OCI-LY1 (cell line): ENCODE results near the gene IL24.

Experiments
- H2AFZ ChIP-seq: fragments of 200-600 bp; sonication (generic), shearing (Covaris generic); 2 replicates; pipeline ENCODE4 v1.6.0; 2014; ENCODE audit warnings: antibody characterized with exemption, mild to moderate bottlenecking, low read length
- H3F3A ChIP-seq: fragments of 200-600 bp; sonication (generic), shearing (Covaris generic); 2 replicates; pipeline ENCODE4 v1.6.0; 2014; ENCODE audit warnings: mild to moderate bottlenecking, antibody characterized with exemption, low read length, moderate library complexity; ENCODE audit not compliant: insufficient read depth
- H3K27ac ChIP-seq: fragments of 200-600 bp; sonication (generic); 2 replicates; pipeline ENCODE4 v1.5.1; 2014; ENCODE audit warnings: low read length, mixed run types, mild to moderate bottlenecking, low read depth; ENCODE audit not compliant: poor library complexity, severe bottlenecking
- H3K27me3 ChIP-seq: fragments of 200-600 bp; sonication (generic); 2 replicates; pipeline ENCODE4 v1.6.0; 2014; ENCODE audit warnings: antibody characterized with exemption, mild to moderate bottlenecking, low read length, moderate library complexity; ENCODE audit not compliant: insufficient read depth
- H3K36me3 ChIP-seq: fragments of 200-600 bp; sonication (generic); 2 replicates; pipeline ENCODE4 v1.6.1; 2014; ENCODE audit warnings: mild to moderate bottlenecking, antibody characterized with exemption, low read length, moderate library complexity, mixed read lengths; ENCODE audit not compliant: insufficient read depth
- H3K4me1 ChIP-seq: fragments of 200-600 bp; sonication (generic); 2 replicates; pipeline ENCODE4 v1.5.1; 2014; ENCODE audit warnings: mild to moderate bottlenecking, low read length, moderate library complexity; ENCODE audit not compliant: insufficient read depth, severe bottlenecking
- H3K4me2 ChIP-seq: fragments of 200-600 bp; sonication (generic), shearing (Covaris generic); 2 replicates; pipeline ENCODE4 v1.6.1; 2014; ENCODE audit warnings: low read length
- H3K4me3 ChIP-seq: fragments of 200-600 bp; sonication (generic); 2 replicates; pipeline ENCODE4 v1.5.1; 2014; ENCODE audit warnings: low read length, low read depth, mild to moderate bottlenecking, mixed read lengths; ENCODE audit not compliant: poor library complexity, severe bottlenecking
- H3K79me2 ChIP-seq: fragments of 200-600 bp; shearing (Covaris generic); 2 replicates; pipeline ENCODE4 v1.6.1; 2016; ENCODE audit warnings: mixed run types, low read length, mixed read lengths; ENCODE audit not compliant: insufficient read depth
- H3K9ac ChIP-seq: fragments of 200-600 bp; sonication (generic), shearing (Covaris generic); 2 replicates; pipeline ENCODE4 v1.6.1; 2014; ENCODE audit warnings: mild to moderate bottlenecking, low read length, mixed read lengths
- H3K9me2 ChIP-seq: fragments of 200-600 bp; sonication (generic), shearing (Covaris generic); 2 replicates; pipeline ENCODE4 v1.6.1; 2014; ENCODE audit warnings: low read depth, mild to moderate bottlenecking, low read length, mixed read lengths
- H3K9me3 ChIP-seq: fragments of 200-600 bp; shearing (Covaris generic); 2 replicates; pipeline ENCODE4 v1.6.1; 2014; ENCODE audit warnings: low read length, mixed read lengths
- H4K20me1 ChIP-seq: fragments of 200-600 bp; sonication (generic), shearing (Covaris generic); 2 replicates; pipeline ENCODE4 v1.6.0; 2016; ENCODE audit warnings: mild to moderate bottlenecking, low read length; ENCODE audit not compliant: insufficient read depth
- EZH2 ChIP-seq: fragments of 200-600 bp; sonication (generic), shearing (Covaris generic); IDR thresholded peaks from 2 replicates; pipeline ENCODE4 v1.8.0; 2017; ENCODE audit warnings: borderline replicate concordance, mixed run types, mild to moderate bottlenecking, antibody characterized with exemption, low read length, moderate library complexity, mixed read lengths
- TF ChIP-seq, protein P1 (sequence below): fragments of 200-600 bp; sonication (generic), shearing (Covaris generic); IDR thresholded peaks from 2 replicates; pipeline ENCODE4 v1.5.1; 2017; ENCODE audit warnings: mild to moderate bottlenecking, antibody characterized with exemption, low read length, moderate library complexity, mixed read lengths

Gene IL24

DNA sequence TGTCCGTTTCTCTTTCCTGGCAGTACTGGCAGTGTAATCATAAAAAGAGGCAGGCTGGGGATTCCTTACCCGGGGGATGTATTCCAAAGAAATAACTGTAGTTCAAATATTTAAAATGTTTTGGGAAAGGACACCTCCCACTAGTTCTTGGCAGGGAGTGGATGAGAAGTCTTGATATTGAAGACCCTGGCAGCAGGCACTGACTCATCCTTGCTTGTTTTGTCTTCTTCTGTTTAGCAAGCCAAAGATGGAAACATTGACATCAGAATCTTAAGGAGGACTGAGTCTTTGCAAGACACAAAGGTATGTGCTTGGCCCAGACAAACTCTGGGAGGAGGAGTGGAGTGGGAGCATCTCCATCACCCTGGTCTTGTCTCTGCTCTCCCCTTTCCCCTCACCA, 31.2 kb upstream of the IL24 start:
- H3K9me3 ChIP-seq, result no peaks in the 10 kb centered on the region
- no peaks in the 10 kb centered on the region for H3K9me2 ChIP-seq
- H3K27ac ChIP-seq, result no peak overlapping the region
- TF ChIP-seq, protein P1, sequence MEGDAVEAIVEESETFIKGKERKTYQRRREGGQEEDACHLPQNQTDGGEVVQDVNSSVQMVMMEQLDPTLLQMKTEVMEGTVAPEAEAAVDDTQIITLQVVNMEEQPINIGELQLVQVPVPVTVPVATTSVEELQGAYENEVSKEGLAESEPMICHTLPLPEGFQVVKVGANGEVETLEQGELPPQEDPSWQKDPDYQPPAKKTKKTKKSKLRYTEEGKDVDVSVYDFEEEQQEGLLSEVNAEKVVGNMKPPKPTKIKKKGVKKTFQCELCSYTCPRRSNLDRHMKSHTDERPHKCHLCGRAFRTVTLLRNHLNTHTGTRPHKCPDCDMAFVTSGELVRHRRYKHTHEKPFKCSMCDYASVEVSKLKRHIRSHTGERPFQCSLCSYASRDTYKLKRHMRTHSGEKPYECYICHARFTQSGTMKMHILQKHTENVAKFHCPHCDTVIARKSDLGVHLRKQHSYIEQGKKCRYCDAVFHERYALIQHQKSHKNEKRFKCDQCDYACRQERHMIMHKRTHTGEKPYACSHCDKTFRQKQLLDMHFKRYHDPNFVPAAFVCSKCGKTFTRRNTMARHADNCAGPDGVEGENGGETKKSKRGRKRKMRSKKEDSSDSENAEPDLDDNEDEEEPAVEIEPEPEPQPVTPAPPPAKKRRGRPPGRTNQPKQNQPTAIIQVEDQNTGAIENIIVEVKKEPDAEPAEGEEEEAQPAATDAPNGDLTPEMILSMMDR, result no peak
- TF ChIP-seq EZH2, result no peak
- H3F3A ChIP-seq, result no peaks in the 10 kb centered on the region
- H3K4me2 ChIP-seq, result no peak overlapping the region
- no peaks in the 10 kb centered on the region for H3K4me1 ChIP-seq
- H4K20me1 ChIP-seq, result no peaks in the 10 kb centered on the region
- no peak overlapping the region for H3K4me3 ChIP-seq
- no peak overlapping the region for H3K9ac ChIP-seq
- H3K79me2 ChIP-seq, result no peaks in the 10 kb centered on the region
- H3K36me3 ChIP-seq, result no peaks in the 10 kb centered on the region
- no peak overlapping the region for H2AFZ ChIP-seq
- H3K27me3 ChIP-seq, result no peaks in the 10 kb centered on the region

DNA sequence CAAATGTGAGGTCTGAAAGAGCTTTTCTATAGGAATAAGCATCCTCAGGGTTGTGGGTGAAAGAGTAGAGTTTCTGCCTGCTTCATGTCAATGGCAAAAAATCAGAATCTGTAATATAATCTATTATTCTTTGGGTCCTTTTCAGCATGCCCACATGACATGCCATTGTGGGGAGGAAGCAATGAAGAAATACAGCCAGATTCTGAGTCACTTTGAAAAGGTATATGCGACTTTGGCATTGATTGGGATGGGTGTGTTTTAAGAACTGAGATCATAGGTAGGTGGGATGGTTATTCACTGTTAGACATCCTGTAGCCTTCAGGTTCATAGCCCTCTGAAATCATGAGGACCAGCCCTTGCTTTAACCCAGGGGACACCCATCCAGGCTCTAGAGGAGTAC, 30.0 kb upstream of the IL24 start:
- H3K4me3 ChIP-seq, result no peak overlapping the region
- H3K4me2 ChIP-seq, result no peak overlapping the region
- H3K27ac ChIP-seq, result no peak overlapping the region
- H3K9me2 ChIP-seq, result no peaks in the 10 kb centered on the region
- no peaks in the 10 kb centered on the region; the same call in 1 of the 2 replicates for H3K27me3 ChIP-seq
- H3K36me3 ChIP-seq, result no peaks in the 10 kb centered on the region
- no peak overlapping the region for H3K9ac ChIP-seq
- no peaks in the 10 kb centered on the region for H3F3A ChIP-seq
- no peaks in the 10 kb centered on the region for H3K9me3 ChIP-seq
- no peak overlapping the region for H2AFZ ChIP-seq
- no peaks in the 10 kb centered on the region for H3K4me1 ChIP-seq
- no peaks in the 10 kb centered on the region for H4K20me1 ChIP-seq
- TF ChIP-seq EZH2, result no peak
- TF ChIP-seq, protein P1, result no peak
- no peaks in the 10 kb centered on the region for H3K79me2 ChIP-seq

DNA sequence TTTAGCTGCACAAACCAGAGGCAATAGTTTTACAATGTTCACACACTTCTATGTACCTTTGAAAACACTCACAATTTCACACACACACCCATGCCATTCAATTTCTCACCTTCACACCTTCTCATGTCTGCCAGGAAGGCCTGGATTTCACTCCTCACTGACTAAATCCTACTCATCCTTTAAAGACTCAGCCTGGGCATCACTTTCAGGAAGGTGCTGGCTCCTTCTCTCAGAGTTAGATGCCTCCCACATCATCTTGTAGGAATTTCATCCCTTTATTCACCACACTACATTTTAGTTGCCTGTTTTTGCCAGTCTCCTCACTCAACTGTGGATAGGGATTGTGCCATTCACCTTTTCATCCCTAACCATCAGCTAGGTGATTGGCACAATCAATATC, 29.5 kb upstream of the IL24 start:
- Histone ChIP-seq H2AFZ (no peak overlapping the region), H3K4me2 (no peak overlapping the region), H3K36me3 (no peaks in the 10 kb centered on the region), H3K4me1 (no peaks in the 10 kb centered on the region), H4K20me1 (no peaks in the 10 kb centered on the region), H3K79me2 (no peaks in the 10 kb centered on the region), H3K4me3 (no peak overlapping the region), H3K9ac (no peak overlapping the region), H3K9me2 (no peaks in the 10 kb centered on the region), H3F3A (no peaks in the 10 kb centered on the region), H3K27ac (no peak overlapping the region), H3K27me3 (no peaks in the 10 kb centered on the region; the same call in 1 of the 2 replicates), H3K9me3 (no peaks in the 10 kb centered on the region)
- TF ChIP-seq EZH2, result no peak
- TF ChIP-seq, protein P1, result no peak
